Measurements from ENCODE around the gene JARID2.

The JARID2 gene

GRCh38 chr6:15476631-15477380 is 230.9 kb downstream of the JARID2 start:
- no peak for DNase-seq

- no peak for DNase-seq
These were observed 231.9 kb downstream of the JARID2 start for GRCh38 chr6:15477746-15478145.

GRCh38 chr6:15479761-15480160 is 233.9 kb downstream of the JARID2 start:
- no peak for DNase-seq

- DNase-seq, result no peak
These were observed 234.7 kb downstream of the JARID2 start for GRCh38 chr6:15480525-15480924.

- DNase-seq, result no peak
These were observed 235.8 kb downstream of the JARID2 start for GRCh38 chr6:15481390-15482291.

GRCh38 chr6:15483060-15483459 is 237.2 kb downstream of the JARID2 start:
- DNase-seq, result no peak

GRCh38 chr6:15484140-15484539 is 238.3 kb downstream of the JARID2 start:
- DNase-seq, result no peak

- DNase-seq, result no peak
These were observed 239.0 kb downstream of the JARID2 start for GRCh38 chr6:15484821-15485220.

GRCh38 chr6:15485936-15486335 is 240.1 kb downstream of the JARID2 start:
- DNase-seq, result no peak

GRCh38 chr6:15487262-15487661 is 241.4 kb downstream of the JARID2 start:
- no peak for DNase-seq

GRCh38 chr6:15489261-15489962 is 243.5 kb downstream of the JARID2 start:
- no peak for DNase-seq

GRCh38 chr6:15490242-15491100 is 244.6 kb downstream of the JARID2 start:
- DNase-seq, result no peak

GRCh38 chr6:15491255-15491985 is 245.6 kb downstream of the JARID2 start:
- DNase-seq, result no peak

- DNase-seq, result no peak
These were observed 246.1 kb downstream of the JARID2 start for GRCh38 chr6:15491986-15492269.

- DNase-seq, result no peak
These were observed 247.7 kb downstream of the JARID2 start for GRCh38 chr6:15493437-15494168.

- DNase-seq, result no peak
These were observed 249.6 kb downstream of the JARID2 start for GRCh38 chr6:15495375-15495901.

GRCh38 chr6:15496345-15497131 is 250.7 kb downstream of the JARID2 start:
- no peak for DNase-seq

- DNase-seq, result no peak
These were observed 252.8 kb downstream of the JARID2 start for GRCh38 chr6:15498640-15499039.

- no peak for DNase-seq
These were observed 253.3 kb downstream of the JARID2 start for GRCh38 chr6:15499125-15499524.

- no peak for DNase-seq
These were observed 253.7 kb downstream of the JARID2 start for GRCh38 chr6:15499591-15499990.

Measured in cortex of kidney (tissue), 1 donor.